H1 (cell line): ENCODE data around the gene CSNK1D. TPM values are rescaled to one million over a fixed set of nuclear protein-coding genes. Genes with fewer than 3 reads are reported as not detected.

Experiments used
- CTCF ChIA-PET: fragments of 300-600 bp; sonication (Branson Sonifier 250); formaldehyde crosslinking; loops from one replicate; lab custom pipeline; 2021; ENCODE audit not compliant: partially characterized antibody; lab: Charles Lee
- POLR2A ChIA-PET: fragments of 300-600 bp; sonication (Branson Sonifier 250); formaldehyde crosslinking; loops from one replicate; lab custom pipeline; 2021; ENCODE audit warnings: inconsistent platforms; ENCODE audit not compliant: partially characterized antibody; lab: Charles Lee
- DNase-seq, 2 experiments: peaks; one replicate each; pipeline versions ENCODE4 v3.0.0 to v3.0.0-alpha.2; 2010 to 2022; ENCODE audit warnings: low spot score in 2 of 2, low read depth in 1 of 2, mixed read lengths in 1 of 2
- FAIRE-seq: peaks from 2 replicates; lab custom pipeline; 2011; peaks lifted over from hg19 to GRCh38; lab: Jason Lieb, UNC
- H2AFZ ChIP-seq: 2 replicates; pipeline ENCODE4 v1.8.1; 2012; ENCODE audit warnings: low read length, inconsistent platforms
- H2AK5ac ChIP-seq: 2 replicates; pipeline ENCODE4 v1.6.1; 2013; ENCODE audit warnings: low read depth, low read length
- H2BK120ac ChIP-seq: replicated peaks from 2 replicates; pipeline ENCODE3; 2013; ENCODE audit warnings: low read depth, low read length, inconsistent platforms
- H2BK12ac ChIP-seq: 2 replicates; pipeline ENCODE4 v1.6.1; 2013; ENCODE audit warnings: low read depth, low read length
- H2BK15ac ChIP-seq: 2 replicates; pipeline ENCODE4 v1.6.1; 2013; ENCODE audit warnings: low read length
- H2BK20ac ChIP-seq: 2 replicates; pipeline ENCODE4 v1.6.1; 2013; ENCODE audit warnings: low read length
- H2BK5ac ChIP-seq: 2 replicates; pipeline ENCODE4 v1.6.1; 2013; ENCODE audit warnings: low read depth, low read length
- H3K14ac ChIP-seq: 2 replicates; pipeline ENCODE4 v1.6.1; 2013; ENCODE audit warnings: inconsistent platforms; ENCODE audit not compliant: insufficient read length
- H3K18ac ChIP-seq: 2 replicates; pipeline ENCODE4 v1.6.1; 2013; ENCODE audit warnings: low read length; ENCODE audit errors: extremely low read depth
- H3K23ac ChIP-seq: 2 replicates; pipeline ENCODE4 v1.6.1; 2013; ENCODE audit warnings: inconsistent platforms; ENCODE audit not compliant: insufficient read length
- H3K23me2 ChIP-seq: 2 replicates; pipeline ENCODE4 v1.6.1; 2013; ENCODE audit warnings: low read depth, low read length
- H3K27ac ChIP-seq: 2 replicates; pipeline ENCODE4 v1.6.1; 2011; ENCODE audit warnings: low read depth, low read length, inconsistent platforms
- H3K27me3 ChIP-seq, 4 experiments: replicated peaks in 1 of 4; 1 replicate in 1 of 4; 2 replicates in 3 of 4; pipeline versions ENCODE4 v1.6.1 to v1.8.1; 2011 to 2013; ENCODE audit warnings: low read length in 3 of 4, mild to moderate bottlenecking in 3 of 4, inconsistent platforms in 2 of 4, mixed read lengths in 2 of 4, moderate library complexity in 1 of 4; ENCODE audit not compliant: control insufficient read depth in 3 of 4, insufficient read depth in 3 of 4; ENCODE audit errors: extremely low read depth in 1 of 4
- H3K36me3 ChIP-seq, 4 experiments: 2 replicates each; pipeline versions ENCODE4 v1.6.1 to v1.8.1; 2011 to 2013; ENCODE audit warnings: mild to moderate bottlenecking in 4 of 4, low read length in 3 of 4, moderate library complexity in 2 of 4, control low read depth in 1 of 4, inconsistent platforms in 1 of 4; ENCODE audit not compliant: insufficient read depth in 4 of 4, control insufficient read depth in 2 of 4
- H3K4ac ChIP-seq: replicated peaks from 2 replicates; pipeline ENCODE3; 2013; ENCODE audit warnings: low read length, low read depth, mixed read lengths, inconsistent platforms; ENCODE audit not compliant: insufficient read length
- H3K4me1 ChIP-seq, 4 experiments: replicated peaks in 1 of 4; 1 replicate in 1 of 4; 2 replicates in 3 of 4; pipeline versions ENCODE4 v1.6.1 to v1.8.1; 2011 to 2013; ENCODE audit warnings: low read length in 3 of 4, inconsistent platforms in 2 of 4, mixed read lengths in 1 of 4; ENCODE audit not compliant: insufficient read depth in 4 of 4, control insufficient read depth in 3 of 4
- H3K4me2 ChIP-seq, 2 experiments: 2 replicates each; pipeline versions ENCODE4 v1.6.1 to v1.8.1; 2011 to 2013; ENCODE audit warnings: low read depth in 2 of 2, low read length in 2 of 2, control low read depth in 1 of 2, inconsistent platforms in 1 of 2, mild to moderate bottlenecking in 1 of 2; ENCODE audit not compliant: insufficient read depth in 1 of 2
- H3K4me3 ChIP-seq, 4 experiments: fragments of 200-600, 300-600 bp in 1 of 4; sonication (generic), shearing (Covaris generic), sonication (Bioruptor Twin) in 1 of 4; 2 replicates each; pipeline versions ENCODE4 v1.5.1 to v1.8.1; 2011 to 2016; ENCODE audit warnings: low read length in 4 of 4, low read depth in 3 of 4, control low read depth in 2 of 4, inconsistent platforms in 2 of 4, mild to moderate bottlenecking in 2 of 4, mixed read lengths in 1 of 4, moderate library complexity in 1 of 4; ENCODE audit not compliant: insufficient read depth in 2 of 4; ENCODE audit errors: extremely low read depth in 1 of 4
- H3K56ac ChIP-seq: replicated peaks from 2 replicates; pipeline ENCODE3; 2013; ENCODE audit warnings: low read depth, mild to moderate bottlenecking, mixed read lengths, low read length, inconsistent platforms; ENCODE audit not compliant: insufficient read length
- H3K79me1 ChIP-seq: 2 replicates; pipeline ENCODE4 v1.6.1; 2013; ENCODE audit warnings: low read depth, low read length, control low read depth
- H3K79me2 ChIP-seq, 2 experiments: 2 replicates each; pipeline versions ENCODE4 v1.6.1 to v1.8.1; 2012 to 2013; ENCODE audit warnings: low read length in 2 of 2, mild to moderate bottlenecking in 2 of 2, inconsistent platforms in 1 of 2; ENCODE audit not compliant: insufficient read depth in 2 of 2, control insufficient read depth in 1 of 2
- H3K9ac ChIP-seq, 4 experiments: replicated peaks in 1 of 4; 1 replicate in 1 of 4; 2 replicates in 3 of 4; pipeline versions ENCODE4 v1.6.1 to v1.8.1; 2011 to 2013; ENCODE audit warnings: low read depth in 3 of 4, low read length in 3 of 4, control low read depth in 2 of 4, mild to moderate bottlenecking in 2 of 4, moderate library complexity in 2 of 4, inconsistent platforms in 1 of 4; ENCODE audit errors: extremely low read depth in 1 of 4
- H3K9me3 ChIP-seq, 2 experiments: 2 replicates each; pipeline versions ENCODE4 v1.6.1 to v1.8.1; 2012 to 2013; ENCODE audit warnings: mild to moderate bottlenecking in 2 of 2, moderate library complexity in 2 of 2, control low read depth in 1 of 2, inconsistent platforms in 1 of 2, low read depth in 1 of 2, low read length in 1 of 2, mixed read lengths in 1 of 2; ENCODE audit not compliant: insufficient read depth in 2 of 2
- H4K20me1 ChIP-seq, 2 experiments: replicated peaks in 1 of 2; 2 replicates each; pipeline versions ENCODE3 to v1.8.1; 2011 to 2013; ENCODE audit warnings: inconsistent platforms in 2 of 2, low read length in 2 of 2, mild to moderate bottlenecking in 1 of 2; ENCODE audit not compliant: insufficient read depth in 2 of 2, control insufficient read depth in 1 of 2
- H4K5ac ChIP-seq: 2 replicates; pipeline ENCODE4 v1.6.1; 2013; ENCODE audit warnings: low read length, low read depth, mixed read lengths, inconsistent platforms; ENCODE audit not compliant: insufficient read length
- H4K8ac ChIP-seq: 2 replicates; pipeline ENCODE4 v1.8.0; 2013; ENCODE audit warnings: mild to moderate bottlenecking, moderate library complexity, low read length, inconsistent platforms; ENCODE audit not compliant: insufficient read depth; ENCODE audit errors: extremely low read depth
- H4K91ac ChIP-seq: replicated peaks from 2 replicates; pipeline ENCODE3; 2013; ENCODE audit warnings: low read length, mixed read lengths, inconsistent platforms; ENCODE audit not compliant: insufficient read length
- BRCA1 ChIP-seq: IDR thresholded peaks from 2 replicates; pipeline ENCODE4 v1.6.1; 2012; ENCODE audit warnings: low read depth, low read length, improper control_type of control experiment
- CBX5 ChIP-seq: fragments of 300-800, 300-1000 bp; sonication (generic); IDR thresholded peaks from 2 replicates; pipeline ENCODE4 v1.7.1; 2016; ENCODE audit warnings: antibody characterized with exemption, low read length, low read depth
- CBX8 ChIP-seq: fragments of 300-800, 300-1000 bp; sonication (generic); IDR thresholded peaks from 2 replicates; pipeline ENCODE4 v1.7.1; 2016; ENCODE audit warnings: low read depth, low read length, borderline replicate concordance
- CHD1 ChIP-seq: IDR thresholded peaks from 2 replicates; pipeline ENCODE4 v1.6.1; 2012; ENCODE audit warnings: low read depth, low read length, improper control_type of control experiment
- E2F6 ChIP-seq: IDR thresholded peaks from 2 replicates; pipeline ENCODE4 v1.6.1; 2012; ENCODE audit warnings: inconsistent platforms
- MAX ChIP-seq: IDR thresholded peaks from 2 replicates; pipeline ENCODE4 v1.6.1; 2012; ENCODE audit warnings: inconsistent platforms
- NRF1 ChIP-seq: IDR thresholded peaks from 2 replicates; pipeline ENCODE4 v1.6.1; 2011; ENCODE audit warnings: mild to moderate bottlenecking, low read depth, low read length, improper control_type of control experiment
- RFX5 ChIP-seq: IDR thresholded peaks from 2 replicates; pipeline ENCODE4 v1.6.1; 2011; ENCODE audit warnings: low read depth, low read length, improper control_type of control experiment, borderline replicate concordance
- SAP30 ChIP-seq: fragments of 300-600 bp; sonication (generic); IDR thresholded peaks from 2 replicates; pipeline ENCODE4 v1.7.1; 2012; ENCODE audit warnings: low read length, moderate library complexity, mild to moderate bottlenecking, inconsistent platforms; ENCODE audit not compliant: insufficient read depth, insufficient replicate concordance
- SRF ChIP-seq: IDR thresholded peaks from 2 replicates; pipeline ENCODE4 v1.6.1; 2011; ENCODE audit warnings: mild to moderate bottlenecking, low read depth, low read length, moderate library complexity
- WGBS, 2 experiments: shearing (Covaris generic) in 1 of 2; methylation state at CpG; one replicate each; pipeline versions ENCODE4 v1.1.6 to v1.1.7; 2013 to 2015; ENCODE audit warnings: low lambda C conversion rate in 2 of 2, mixed read lengths in 2 of 2, inconsistent platforms in 1 of 2, low coverage in 1 of 2, missing lambda C conversion rate in 1 of 2; ENCODE audit not compliant: insufficient replicate concordance in 2 of 2, insufficient coverage in 1 of 2, insufficient read length in 1 of 2; ENCODE audit errors: extremely low coverage in 1 of 2, missing lambda C conversion rate in 1 of 2; 5-methylcytosine and 5-hydroxymethylcytosine counted together
- polyA plus RNA-seq, 7 experiments: library from polyadenylated mRNA; depleted of rRNA in 3 of 7; stranded (reverse) in 5 of 7; unstranded in 2 of 7; fragments of >200 nt in 5 of 7; fragments of 200-250 nt in 2 of 7; gene quantifications; 1 replicate in 5 of 7; 2 replicates in 1 of 7; 4 replicates in 1 of 7; pipeline versions ENCODE4 v1.2.1 to v1.2.3, GENCODE V29; 2011 to 2013; ENCODE audit warnings: missing spikeins in 2 of 7, mixed read lengths in 2 of 7
- total RNA-seq: library from RNA; stranded (reverse); fragmentation: NEBNext Ultra II Directional; extraction: Animal tissue kit (Norgen Biotek cat#: 25700); gene quantifications from 2 replicates; pipeline ENCODE4 v1.2.1, GENCODE V29; 2021

CSNK1D gene
- total and polyA plus RNA-seq, 2 of the 8 experiments (the other 6 are each of a cell fraction or from before 2014, with no cell fraction given), result 73.5 to 103 TPM

- H3K23ac ChIP-seq, result no peak overlapping the region
- H4K5ac ChIP-seq, result no peak overlapping the region
- H3K4me2 ChIP-seq, result no peak overlapping the region
- H3K18ac ChIP-seq, result no peak overlapping the region
- WGBS, 2 experiments, result 94% methylated on average over 47 of the region's 47 CpGs; no CpG with 5 or more reads in 1 of the 2 experiments
- H4K91ac ChIP-seq, result no peak overlapping the region
- POLR2A ChIA-PET, result interaction anchor here (1.0 to 1.6 kb wide), 3 partner anchors 8 to 13 kb away, joined by 4 to 5 read pairs (median 5); no protein-coding TSS in a partner anchor
- H3K23me2 ChIP-seq, result no peaks in the 10 kb centered on the region
- no peak for FAIRE-seq
- peak overlapping the region; percentile 4; the same call in 1 of the 2 replicates for H4K8ac ChIP-seq
- H3K79me2 ChIP-seq, result peaks cover 0 to 18% of the 10 kb centered on the region in 2 experiments; a peak in 1 of 4 replicates
- no peak overlapping the region for H3K27ac ChIP-seq
- no peaks in the 10 kb centered on the region; a peak in 1 of 7 replicates for H3K4me1 ChIP-seq
- no peak overlapping the region for H2BK120ac ChIP-seq
- no peak overlapping the region; the same call in 1 of the 2 replicates for H2BK5ac ChIP-seq
- peaks cover 16% of the 10 kb centered on the region for H3K79me1 ChIP-seq
- no peaks in the 10 kb centered on the region; a peak in 1 of 4 replicates for H3K9me3 ChIP-seq
- no peak overlapping the region for H2BK20ac ChIP-seq
- H4K20me1 ChIP-seq, result peaks cover 41 to 47% of the 10 kb centered on the region in 2 experiments
- DNase-seq, result no peak
- H2BK12ac ChIP-seq, result no peak overlapping the region
- H3K27me3 ChIP-seq, result no peaks in the 10 kb centered on the region
- CTCF ChIA-PET, result interaction anchor here (0.6 to 1.4 kb wide), 10 partner anchors 9 to 93 kb away, joined by 3 to 10 read pairs (median 3); no protein-coding TSS in a partner anchor
- no peak overlapping the region for H3K4me3 ChIP-seq
- no peak overlapping the region for H2AK5ac ChIP-seq
- no peak overlapping the region for H3K4ac ChIP-seq
- no peak overlapping the region for H3K56ac ChIP-seq
- H2BK15ac ChIP-seq, result no peak overlapping the region
- no peak overlapping the region for H3K9ac ChIP-seq
- no peak overlapping the region for H2AFZ ChIP-seq
- H3K36me3 ChIP-seq, result peaks cover 38 to 80% (median 73%) of the 10 kb centered on the region in 4 experiments
- H3K14ac ChIP-seq, result no peak overlapping the region
- no peak for TF ChIP-seq SRF
- TF ChIP-seq CBX5, result no peak
- no peak for TF ChIP-seq E2F6
- TF ChIP-seq RFX5, result no peak
- no peak for TF ChIP-seq MAX
- no peak for TF ChIP-seq CHD1
- TF ChIP-seq SAP30, result no peak
- no peak for TF ChIP-seq CBX8
- TF ChIP-seq BRCA1, result no peak
- no peak for TF ChIP-seq NRF1
Measured at GRCh38 chr17:82245134-82246039, 28.1 kb downstream of the CSNK1D start.
